Right atrium auricular region (tissue), 2 donors: Measurements from ENCODE around the gene PZP. TPM values are rescaled to one million over a fixed set of nuclear protein-coding genes. Genes with fewer than 3 reads are reported as not detected.

ENCODE experiments used
- DNase-seq: peaks from one replicate; pipeline ENCODE4 v3.0.0-alpha.2; 2019; ENCODE audit warnings: low spot score
- H3K27ac ChIP-seq, 2 donors: fragments of 200-600 bp; sonication (generic); 1 replicate in 1 of 2; 2 replicates in 1 of 2; pipeline ENCODE4 v1.5.1; 2016 to 2019
- H3K27me3 ChIP-seq, 2 donors: fragments of 200-600 bp; sonication (generic); one replicate each; pipeline versions ENCODE4 v1.5.1 to v1.6.0; 2017 to 2019
- H3K36me3 ChIP-seq: fragments of 200-600 bp; sonication (generic); one replicate; pipeline ENCODE4 v1.5.1; 2016
- H3K4me1 ChIP-seq, 2 donors: fragments of 200-600 bp; sonication (generic); one replicate each; pipeline versions ENCODE4 v1.5.1 to v1.6.0; 2017 to 2019
- H3K4me3 ChIP-seq, 2 donors: fragments of 200-600 bp; sonication (generic); 1 replicate in 1 of 2; 2 replicates in 1 of 2; pipeline ENCODE4 v1.5.1; 2017 to 2019; ENCODE audit warnings: mild to moderate bottlenecking in 1 of 2, moderate library complexity in 1 of 2
- H3K9me3 ChIP-seq, 2 donors: fragments of 200-600 bp; sonication (generic); one replicate each; pipeline ENCODE4 v1.5.1; 2019
- total RNA-seq, 2 donors: library from RNA; depleted of rRNA; stranded (reverse); fragments of >200 nt; gene quantifications; one replicate each; pipeline ENCODE4 v1.1.0, GENCODE V29; 2016
- TF ChIP-seq, protein P1 (sequence below), 2 donors: fragments of 200-600 bp; sonication (generic); IDR thresholded peaks; one replicate each; pipeline ENCODE4 v1.5.1; 2019; ENCODE audit warnings: antibody characterized with exemption in 2 of 2

Gene PZP
- total RNA-seq, 2 donors from 2014 or later, result not detected

DNA sequence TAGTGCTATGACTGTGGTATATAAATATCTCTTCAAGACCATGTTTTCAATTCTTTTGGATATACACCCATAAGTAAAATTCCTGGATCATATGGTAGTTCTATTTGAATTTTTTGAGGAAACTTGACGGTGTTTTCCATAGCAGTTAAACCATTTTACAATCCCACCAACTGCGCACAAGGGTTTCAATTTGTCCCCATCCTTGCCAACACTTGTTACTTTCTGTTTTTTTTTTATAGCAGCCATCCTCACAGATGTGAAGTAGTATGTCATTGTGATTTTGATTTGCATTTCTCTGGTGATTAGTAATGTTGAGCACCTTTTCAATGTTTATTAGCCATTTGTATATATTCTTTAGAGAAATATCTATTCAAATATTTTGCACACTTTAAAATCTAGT, 78.0 kb downstream of the PZP start:
- TF ChIP-seq, protein P1, sequence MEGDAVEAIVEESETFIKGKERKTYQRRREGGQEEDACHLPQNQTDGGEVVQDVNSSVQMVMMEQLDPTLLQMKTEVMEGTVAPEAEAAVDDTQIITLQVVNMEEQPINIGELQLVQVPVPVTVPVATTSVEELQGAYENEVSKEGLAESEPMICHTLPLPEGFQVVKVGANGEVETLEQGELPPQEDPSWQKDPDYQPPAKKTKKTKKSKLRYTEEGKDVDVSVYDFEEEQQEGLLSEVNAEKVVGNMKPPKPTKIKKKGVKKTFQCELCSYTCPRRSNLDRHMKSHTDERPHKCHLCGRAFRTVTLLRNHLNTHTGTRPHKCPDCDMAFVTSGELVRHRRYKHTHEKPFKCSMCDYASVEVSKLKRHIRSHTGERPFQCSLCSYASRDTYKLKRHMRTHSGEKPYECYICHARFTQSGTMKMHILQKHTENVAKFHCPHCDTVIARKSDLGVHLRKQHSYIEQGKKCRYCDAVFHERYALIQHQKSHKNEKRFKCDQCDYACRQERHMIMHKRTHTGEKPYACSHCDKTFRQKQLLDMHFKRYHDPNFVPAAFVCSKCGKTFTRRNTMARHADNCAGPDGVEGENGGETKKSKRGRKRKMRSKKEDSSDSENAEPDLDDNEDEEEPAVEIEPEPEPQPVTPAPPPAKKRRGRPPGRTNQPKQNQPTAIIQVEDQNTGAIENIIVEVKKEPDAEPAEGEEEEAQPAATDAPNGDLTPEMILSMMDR (IDR thresholded peaks at IDR 0.05), result no peak
- Histone ChIP-seq H3K4me1 (no peaks in the 10 kb centered on the region), H3K9me3 (no peaks in the 10 kb centered on the region), H3K27ac (no peak overlapping the region), H3K4me3 (no peak overlapping the region), H3K36me3 (no peaks in the 10 kb centered on the region), H3K27me3 (no peaks in the 10 kb centered on the region)
- no peak for DNase-seq

DNA sequence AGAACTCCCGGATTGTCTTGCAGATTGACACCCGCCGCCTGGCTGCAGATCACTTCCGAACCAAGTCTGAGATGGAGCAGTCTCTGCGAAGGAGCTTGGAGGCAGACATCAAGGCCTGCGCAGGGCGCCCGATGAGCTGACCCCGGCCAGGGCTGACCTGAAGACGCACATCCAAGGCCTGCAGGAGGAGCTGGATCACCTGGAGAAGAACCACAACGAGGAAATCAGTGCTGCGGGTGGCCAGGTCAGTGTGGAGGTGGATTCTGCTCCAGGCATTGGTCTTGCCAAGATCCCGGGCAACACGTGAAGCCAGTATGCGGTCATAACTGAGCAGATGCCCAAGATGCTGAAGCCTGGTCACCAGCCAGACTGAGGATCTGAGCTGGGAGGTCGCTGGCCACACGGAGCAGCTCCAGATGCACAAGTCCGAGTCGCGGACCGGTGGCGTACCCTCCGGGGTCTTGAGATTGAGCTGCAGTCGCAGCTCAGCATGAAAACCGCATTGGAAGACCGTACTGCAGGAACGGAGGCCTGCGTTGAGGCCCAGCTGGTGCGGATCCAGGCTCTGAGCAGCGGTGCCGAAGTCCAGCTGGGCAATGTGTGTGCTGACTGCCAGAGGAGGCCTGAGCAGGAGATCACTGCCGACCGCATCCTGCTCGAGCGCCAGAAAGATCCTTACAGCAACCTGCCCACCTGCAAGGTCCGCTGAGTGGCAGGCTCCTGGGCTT, 80.1 kb downstream of the PZP start:
- Histone ChIP-seq H3K4me3 (no peak overlapping the region), H3K9me3 (no peaks in the 10 kb centered on the region), H3K4me1 (peaks cover 0 to 4% of the 10 kb centered on the region in 2 donors), H3K27ac (no peak overlapping the region), H3K36me3 (no peaks in the 10 kb centered on the region), H3K27me3 (no peaks in the 10 kb centered on the region)
- TF ChIP-seq, protein P1 (IDR thresholded peaks at IDR 0.05), result no peak
- no peak for DNase-seq

DNA sequence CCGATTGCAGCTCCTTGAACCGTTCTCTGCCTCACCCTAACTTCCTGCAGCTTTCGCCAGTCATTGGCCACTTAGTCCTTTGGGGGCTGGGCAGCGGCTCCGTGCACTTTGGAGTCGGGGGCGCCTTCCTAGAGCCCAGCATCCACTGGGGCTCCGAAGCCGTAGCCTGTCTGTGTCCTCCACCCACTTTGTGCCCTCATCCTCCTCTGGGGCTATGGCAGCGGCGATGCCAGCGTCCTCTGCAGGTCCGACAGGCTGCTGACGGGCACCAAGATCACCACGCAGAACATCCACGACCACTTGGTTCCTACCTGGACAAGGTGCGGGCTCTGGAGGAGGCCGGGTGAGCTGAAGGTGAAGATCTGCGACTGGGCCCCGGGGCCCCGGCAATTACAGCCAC, 80.7 kb downstream of the PZP start:
- no peak overlapping the region for H3K27ac ChIP-seq
- DNase-seq, result no peak
- TF ChIP-seq, protein P1 (IDR thresholded peaks at IDR 0.05), result no peak

DNA sequence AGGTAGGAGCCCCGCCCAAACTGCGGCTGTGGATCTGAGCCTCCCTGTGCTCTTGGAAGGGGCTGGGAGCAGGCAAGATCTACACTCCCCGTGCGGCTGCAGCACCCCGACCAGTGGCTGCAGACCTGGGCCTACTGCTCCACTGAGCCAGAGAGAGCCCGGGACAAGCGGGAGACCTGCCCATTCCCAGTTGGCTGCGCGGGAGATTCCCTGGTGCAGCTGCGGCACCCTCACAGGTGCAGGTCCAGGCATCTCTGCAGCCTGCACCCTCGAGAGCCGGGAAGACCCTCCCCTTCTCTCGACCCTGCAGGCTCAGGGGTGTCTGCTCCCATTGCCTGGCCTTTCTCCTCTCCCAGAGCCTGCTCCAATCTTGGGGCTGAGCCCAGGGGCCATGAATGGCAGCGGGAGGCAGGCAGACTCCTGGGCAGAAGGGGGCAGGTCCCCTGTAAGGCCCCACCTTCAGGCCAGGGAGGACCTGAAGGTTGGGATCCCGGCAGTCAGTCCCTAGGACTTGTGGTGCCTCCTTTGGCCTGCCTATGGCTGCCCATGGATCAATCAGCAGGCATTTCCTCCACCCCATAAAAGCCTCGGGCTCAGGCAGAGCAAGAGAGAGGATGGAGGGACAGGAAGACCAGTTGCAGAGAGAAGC, 83.7 kb downstream of the PZP start:
- no peak for DNase-seq
- no peaks in the 10 kb centered on the region for H3K36me3 ChIP-seq
- H3K4me1 ChIP-seq, result peaks cover 0 to 4% of the 10 kb centered on the region in 2 donors
- no peak overlapping the region for H3K4me3 ChIP-seq
- TF ChIP-seq, protein P1 (IDR thresholded peaks at IDR 0.05), result no peak
- H3K27me3 ChIP-seq, result no peaks in the 10 kb centered on the region
- H3K27ac ChIP-seq, result peak overlapping the region; percentile 46 to 47
- H3K9me3 ChIP-seq, result no peaks in the 10 kb centered on the region

More for the DNA sequence above, 80.7 kb downstream of the PZP start:
- H3K4me3 ChIP-seq, result no peak overlapping the region
- no peaks in the 10 kb centered on the region for H3K9me3 ChIP-seq
- H3K4me1 ChIP-seq, result peaks cover 0 to 4% of the 10 kb centered on the region in 2 donors
- H3K36me3 ChIP-seq, result no peaks in the 10 kb centered on the region
- H3K27me3 ChIP-seq, result no peaks in the 10 kb centered on the region

DNA sequence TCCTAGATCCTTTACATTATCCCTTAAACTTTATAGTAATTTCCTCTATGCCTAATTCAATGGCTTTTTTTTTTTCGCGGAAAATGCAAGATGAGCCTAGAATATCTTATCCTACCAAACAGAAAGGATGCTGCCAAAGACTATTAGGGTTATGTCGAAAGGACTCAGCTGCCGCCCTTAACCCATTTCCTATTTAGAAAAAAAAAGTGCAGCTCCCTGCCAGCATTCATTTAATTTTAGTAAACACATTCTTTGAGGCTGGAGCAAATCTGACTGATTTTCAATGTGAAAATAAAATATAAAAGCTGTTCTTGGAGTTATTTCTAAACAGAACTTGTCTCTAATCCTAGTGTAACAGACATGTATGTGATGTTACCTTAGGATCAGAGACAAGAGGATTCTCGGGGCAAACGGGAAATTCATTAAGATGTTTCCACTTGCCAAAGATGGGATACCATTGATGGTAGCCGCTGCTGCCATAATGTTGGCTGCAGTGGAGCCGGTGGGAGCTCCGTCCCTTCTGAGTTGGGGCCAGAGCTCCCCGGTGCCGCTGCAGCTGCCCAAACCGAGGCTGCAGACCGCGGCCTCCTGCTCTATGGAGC, 84.3 kb downstream of the PZP start:
- no peak for DNase-seq
- Histone ChIP-seq H3K9me3 (no peaks in the 10 kb centered on the region), H3K27me3 (no peaks in the 10 kb centered on the region), H3K4me1 (peaks cover 0 to 10% of the 10 kb centered on the region in 2 donors), H3K27ac (peak overlapping the region; percentile 46 to 47), H3K4me3 (peak overlapping the region in 1 of 2 donors; percentile 33), H3K36me3 (no peaks in the 10 kb centered on the region)
- TF ChIP-seq, protein P1 (IDR thresholded peaks at IDR 0.05), result no peak
